WERI-Rb-1 (cell line): ENCODE measurements around the gene GRID1.
"Not testable (repeated sequence)": the region's sequence is repeated elsewhere in the genome, so short reads cannot be mapped to it uniquely, and the experiment has no call there.

Source experiments
- DNase-seq: peaks from one replicate; pipeline ENCODE4 v3.0.0-alpha.2; 2020
- H3K27ac ChIP-seq: fragments of 250-450 bp; sonication (Bioruptor Pico); 2 replicates; pipeline ENCODE4 v1.5.1; 2020; ENCODE audit warnings: mild to moderate bottlenecking, moderate library complexity
- H3K27me3 ChIP-seq: fragments of 250-450 bp; sonication (Bioruptor Pico); 2 replicates; pipeline ENCODE4 v1.5.1; 2021; ENCODE audit warnings: mild to moderate bottlenecking, low read depth, moderate library complexity; ENCODE audit not compliant: insufficient read depth, severe bottlenecking
- H3K36me3 ChIP-seq: fragments of 250-450 bp; sonication (Bioruptor Pico); 2 replicates; pipeline ENCODE4 v1.5.1; 2020; ENCODE audit warnings: mild to moderate bottlenecking, moderate library complexity
- H3K4me3 ChIP-seq: 2 replicates; pipeline ENCODE4 v1.5.1; 2011; ENCODE audit warnings: low read depth, mild to moderate bottlenecking, control low read depth, low read length
- H3K9me3 ChIP-seq: fragments of 250-450 bp; sonication (Bioruptor Pico); 2 replicates; pipeline ENCODE4 v1.5.1; 2021; ENCODE audit warnings: mild to moderate bottlenecking, moderate library complexity; ENCODE audit not compliant: severe bottlenecking
- TF ChIP-seq, protein P1 (sequence below): IDR thresholded peaks from 2 replicates; pipeline ENCODE4 v1.5.1; 2011; ENCODE audit warnings: low read depth, mild to moderate bottlenecking, control low read depth, inconsistent platforms, low read length

The GRID1 gene

DNA sequence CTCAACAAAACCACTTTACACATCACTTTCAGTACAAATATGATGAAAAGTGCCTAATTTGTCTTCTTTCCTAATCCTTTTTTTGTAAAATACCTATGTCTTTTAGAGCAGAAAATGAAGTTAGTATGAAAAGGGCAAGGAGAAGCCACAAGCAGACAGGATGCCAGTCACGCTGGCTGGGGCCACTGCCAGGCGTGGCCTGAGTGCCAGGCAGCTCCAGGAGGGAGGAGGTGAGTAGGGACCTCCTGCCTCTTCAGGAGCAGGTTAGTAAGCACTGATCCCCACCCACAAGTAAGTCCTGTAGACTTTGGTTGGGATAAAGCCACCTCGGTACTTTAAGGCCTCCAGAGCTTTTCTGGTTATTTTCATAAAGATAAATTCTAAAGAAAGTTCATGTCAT, 432.0 kb downstream of the GRID1 start:
- Histone ChIP-seq H3K36me3 (no peaks in the 10 kb centered on the region), H3K27me3 (no peaks in the 10 kb centered on the region), H3K27ac (no peak overlapping the region), H3K4me3 (no peak overlapping the region), H3K9me3 (no peaks in the 10 kb centered on the region)
- no peak for DNase-seq
- TF ChIP-seq, protein P1, sequence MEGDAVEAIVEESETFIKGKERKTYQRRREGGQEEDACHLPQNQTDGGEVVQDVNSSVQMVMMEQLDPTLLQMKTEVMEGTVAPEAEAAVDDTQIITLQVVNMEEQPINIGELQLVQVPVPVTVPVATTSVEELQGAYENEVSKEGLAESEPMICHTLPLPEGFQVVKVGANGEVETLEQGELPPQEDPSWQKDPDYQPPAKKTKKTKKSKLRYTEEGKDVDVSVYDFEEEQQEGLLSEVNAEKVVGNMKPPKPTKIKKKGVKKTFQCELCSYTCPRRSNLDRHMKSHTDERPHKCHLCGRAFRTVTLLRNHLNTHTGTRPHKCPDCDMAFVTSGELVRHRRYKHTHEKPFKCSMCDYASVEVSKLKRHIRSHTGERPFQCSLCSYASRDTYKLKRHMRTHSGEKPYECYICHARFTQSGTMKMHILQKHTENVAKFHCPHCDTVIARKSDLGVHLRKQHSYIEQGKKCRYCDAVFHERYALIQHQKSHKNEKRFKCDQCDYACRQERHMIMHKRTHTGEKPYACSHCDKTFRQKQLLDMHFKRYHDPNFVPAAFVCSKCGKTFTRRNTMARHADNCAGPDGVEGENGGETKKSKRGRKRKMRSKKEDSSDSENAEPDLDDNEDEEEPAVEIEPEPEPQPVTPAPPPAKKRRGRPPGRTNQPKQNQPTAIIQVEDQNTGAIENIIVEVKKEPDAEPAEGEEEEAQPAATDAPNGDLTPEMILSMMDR: no peak

DNA sequence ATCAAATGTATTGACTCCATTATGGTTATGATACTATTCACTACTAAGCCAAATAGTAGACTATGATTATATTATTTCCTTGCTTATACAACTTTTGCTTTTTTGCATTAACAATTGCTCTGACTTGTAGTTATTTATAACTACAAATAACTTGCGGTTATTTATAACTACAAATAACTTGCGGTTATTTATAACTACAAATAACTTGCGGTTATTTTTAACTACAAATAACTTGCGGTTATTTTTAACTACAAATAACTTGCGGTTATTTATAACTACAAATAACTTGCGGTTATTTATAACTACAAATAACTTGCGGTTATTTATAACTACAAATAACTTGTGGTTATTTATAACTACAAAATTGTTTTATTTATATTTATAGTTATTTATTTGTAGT, 436.6 kb downstream of the GRID1 start:
- H3K36me3 ChIP-seq, H3K27ac ChIP-seq, H3K9me3 ChIP-seq, DNase-seq, H3K4me3 ChIP-seq, H3K27me3 ChIP-seq: not testable (repeated sequence)

DNA sequence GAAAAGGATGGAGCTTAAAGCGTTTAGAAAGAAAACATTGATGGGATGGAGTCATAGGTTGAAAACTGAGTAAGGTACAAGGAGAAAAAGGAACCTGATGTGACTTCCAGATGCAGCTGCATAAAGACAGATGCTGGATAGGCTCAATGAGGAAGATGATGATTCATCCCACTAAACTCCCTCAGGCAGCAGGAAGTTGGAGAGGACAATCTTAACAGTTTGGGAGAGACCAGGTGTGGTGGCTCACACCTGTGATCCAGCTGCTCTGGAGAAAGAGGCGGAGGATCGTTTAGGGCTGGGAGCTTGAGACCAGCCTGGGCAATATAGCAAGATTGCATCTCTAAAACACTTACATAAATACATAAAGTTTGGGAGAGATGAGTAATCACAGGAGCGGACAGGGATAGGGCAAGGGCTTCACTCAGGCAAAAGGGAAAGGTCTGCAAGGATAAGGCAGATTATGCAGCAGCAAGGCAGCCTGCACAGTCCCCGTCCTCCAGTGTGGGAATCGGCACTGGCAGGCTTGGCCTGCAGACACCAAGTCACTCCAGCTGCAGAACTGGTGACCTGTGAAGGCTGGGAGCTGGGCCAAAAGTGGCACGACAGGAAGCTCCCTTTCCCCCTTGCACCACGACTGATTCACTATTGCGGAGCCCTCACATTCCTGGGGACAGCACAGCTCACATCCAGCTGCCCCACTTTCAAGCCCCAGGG, 438.5 kb downstream of the GRID1 start:
- no peak overlapping the region for H3K27ac ChIP-seq
- no peak for DNase-seq
- H3K36me3 ChIP-seq: no peaks in the 10 kb centered on the region

DNA sequence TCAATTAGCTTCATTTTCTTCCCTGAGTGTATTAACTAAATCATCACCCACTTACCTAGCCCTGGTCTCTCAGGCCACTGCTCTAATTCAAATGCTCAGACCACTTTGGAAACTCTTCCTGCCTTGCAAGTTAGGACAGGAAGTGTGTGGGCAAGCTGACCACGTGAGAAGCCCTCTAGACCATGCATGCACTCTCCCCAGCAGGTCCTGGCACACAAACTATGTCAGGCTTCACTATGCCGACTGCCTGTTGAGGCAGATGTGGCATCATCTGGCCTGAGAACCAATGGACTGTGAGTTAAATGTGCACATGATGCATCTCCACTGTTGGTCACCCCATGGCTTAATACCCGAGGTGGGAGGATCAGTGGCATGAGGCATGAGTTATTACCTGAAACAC, 439.6 kb downstream of the GRID1 start:
- Histone ChIP-seq H3K4me3 (no peak overlapping the region), H3K27me3 (peaks cover 3% of the 10 kb centered on the region), H3K9me3 (no peaks in the 10 kb centered on the region), H3K36me3 (no peaks in the 10 kb centered on the region), H3K27ac (no peak overlapping the region)
- no peak for DNase-seq
- TF ChIP-seq, protein P1: no peak

More for the DNA sequence above, 438.5 kb downstream of the GRID1 start:
- no peaks in the 10 kb centered on the region for H3K9me3 ChIP-seq
- peaks cover 3% of the 10 kb centered on the region for H3K27me3 ChIP-seq
- no peak overlapping the region for H3K4me3 ChIP-seq
- TF ChIP-seq, protein P1: no peak

DNA sequence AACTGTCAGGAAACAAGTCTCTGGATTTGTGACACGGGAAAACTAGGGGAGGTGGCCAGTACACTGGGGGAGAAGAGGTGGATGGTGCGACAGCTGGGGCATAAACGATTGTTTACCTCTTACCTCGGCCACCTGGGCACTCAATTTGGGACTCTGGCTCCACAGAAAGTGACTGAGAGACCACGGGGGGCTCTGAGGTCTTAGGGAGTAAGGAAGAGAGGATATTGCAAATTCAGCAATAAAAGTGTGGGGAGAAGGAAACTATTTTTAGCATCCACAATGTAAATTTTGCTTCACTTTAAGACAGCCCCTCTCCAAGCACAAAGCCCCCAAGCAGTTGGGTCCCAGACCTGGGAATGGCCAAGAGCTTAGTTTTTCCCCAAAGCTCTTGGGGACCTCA, 440.5 kb downstream of the GRID1 start:
- peaks cover 3% of the 10 kb centered on the region for H3K27me3 ChIP-seq
- DNase-seq: no peak
- H3K9me3 ChIP-seq: no peaks in the 10 kb centered on the region
- H3K4me3 ChIP-seq: no peak overlapping the region
- TF ChIP-seq, protein P1: no peak
- H3K36me3 ChIP-seq: no peaks in the 10 kb centered on the region
- H3K27ac ChIP-seq: no peak overlapping the region

DNA sequence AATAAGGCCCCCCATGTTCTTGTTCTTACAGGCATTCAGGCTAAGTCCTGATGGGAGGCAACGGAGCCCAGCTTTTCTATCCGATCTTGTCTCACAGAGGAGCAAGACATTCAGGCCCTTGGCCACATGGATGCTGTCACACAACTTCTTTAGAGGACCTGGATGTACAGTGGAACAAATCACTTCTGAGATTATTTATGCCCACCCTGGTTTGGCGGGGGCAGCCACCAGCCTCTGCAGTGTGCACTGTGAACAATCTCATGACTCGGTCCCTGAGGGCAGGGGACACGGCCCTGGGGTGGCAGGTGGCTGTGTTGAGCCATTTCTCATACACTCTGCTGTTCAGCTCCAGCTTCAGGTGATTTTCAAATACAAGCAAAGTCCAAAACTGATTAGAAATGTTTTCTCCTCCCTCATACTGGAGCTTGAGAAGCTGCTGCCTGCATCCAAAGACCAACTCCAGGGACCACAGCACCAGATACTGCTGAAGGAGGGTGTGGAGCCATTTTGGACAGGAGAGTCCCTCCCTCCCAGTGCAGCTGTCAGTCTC, 441.3 kb downstream of the GRID1 start:
- Histone ChIP-seq H3K27ac (no peak overlapping the region), H3K9me3 (no peaks in the 10 kb centered on the region), H3K27me3 (peaks cover 3% of the 10 kb centered on the region), H3K36me3 (no peaks in the 10 kb centered on the region), H3K4me3 (no peak overlapping the region)
- TF ChIP-seq, protein P1: no peak
- no peak for DNase-seq
